ENCODE measurements around the gene SH3TC1. TPM values are rescaled to one million over a fixed set of nuclear protein-coding genes. Genes with fewer than 3 reads are reported as not detected.

SH3TC1 gene
- total and polyA plus RNA-seq, 2 of the 13 experiments (the other 11 are each of a cell fraction or from before 2014, with no cell fraction given), result 14.9 to 21.8 TPM

DNA sequence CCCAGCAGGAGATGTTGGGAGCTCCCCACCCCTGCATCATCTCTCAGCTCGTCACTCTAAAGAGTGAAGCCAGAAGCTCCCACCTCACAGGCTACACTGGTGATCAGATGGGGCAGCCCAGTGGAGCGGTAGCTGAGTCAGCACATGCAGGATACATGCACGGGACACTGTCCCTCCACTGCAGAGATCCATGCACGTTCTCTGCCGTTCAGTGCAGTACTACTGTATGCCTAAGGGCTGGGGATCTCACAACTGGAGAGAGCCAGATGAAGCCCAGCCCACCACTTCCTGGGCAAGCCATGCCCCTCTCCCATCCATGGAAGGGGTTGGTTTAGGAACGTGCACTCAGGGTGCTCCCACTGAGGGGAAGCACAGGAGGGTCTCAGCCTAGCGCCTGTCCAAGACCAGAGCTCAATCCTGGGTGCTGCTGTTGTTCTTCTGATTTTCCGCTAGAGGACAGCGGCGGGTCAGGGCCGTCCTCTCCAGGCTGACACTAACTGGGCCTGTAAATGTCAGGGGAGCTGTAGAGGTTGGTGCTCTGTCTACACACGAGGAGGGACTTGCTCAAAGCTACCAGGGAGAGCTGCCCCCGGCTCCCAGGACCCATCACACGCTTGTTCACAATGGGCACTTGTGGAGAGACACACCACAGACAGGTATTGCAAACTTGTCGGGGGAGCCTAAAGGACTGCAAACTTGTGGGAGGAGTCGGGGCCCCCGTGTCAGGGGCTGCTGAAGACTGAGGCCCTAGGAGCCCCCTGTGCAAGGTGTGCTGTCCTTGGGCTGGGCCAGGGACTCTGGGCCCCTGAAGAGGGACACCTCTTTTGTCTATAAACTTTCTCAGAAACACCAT lies 22.3 kb upstream of the SH3TC1 start (continued):
- TF ChIP-seq, protein P1, sequence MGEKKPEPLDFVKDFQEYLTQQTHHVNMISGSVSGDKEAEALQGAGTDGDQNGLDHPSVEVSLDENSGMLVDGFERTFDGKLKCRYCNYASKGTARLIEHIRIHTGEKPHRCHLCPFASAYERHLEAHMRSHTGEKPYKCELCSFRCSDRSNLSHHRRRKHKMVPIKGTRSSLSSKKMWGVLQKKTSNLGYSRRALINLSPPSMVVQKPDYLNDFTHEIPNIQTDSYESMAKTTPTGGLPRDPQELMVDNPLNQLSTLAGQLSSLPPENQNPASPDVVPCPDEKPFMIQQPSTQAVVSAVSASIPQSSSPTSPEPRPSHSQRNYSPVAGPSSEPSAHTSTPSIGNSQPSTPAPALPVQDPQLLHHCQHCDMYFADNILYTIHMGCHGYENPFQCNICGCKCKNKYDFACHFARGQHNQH (CRISPR knock-in tag; IDR thresholded peaks at IDR 0.05), result peak; percentile 68; the same call in 1 of the 2 replicates
- TF ChIP-seq ZNF205 (CRISPR knock-in tag; IDR thresholded peaks at IDR 0.05) (peak; percentile 59; the same call in 1 of the 2 replicates), LCORL (IDR thresholded peaks at IDR 0.05) (no peak), LCORL (CRISPR knock-in tag; IDR thresholded peaks at IDR 0.05) (0 out of 2 replicates have a peak, but pooled peaks have one; percentile 30), MEIS2 (CRISPR knock-in tag; IDR thresholded peaks at IDR 0.05) (no peak), CHD2 (IDR thresholded peaks at IDR 0.05; ENCODE audit: low read depth, low read length) (no peak), JARID2 (CRISPR knock-in tag; IDR thresholded peaks at IDR 0.05; ENCODE audit: insufficient replicate concordance) (no peak), GATAD1 (CRISPR knock-in tag; IDR thresholded peaks at IDR 0.05) (peak; percentile 51; the same call in 1 of the 2 replicates), FOXK1 (CRISPR knock-in tag; IDR thresholded peaks at IDR 0.05; ENCODE audit: borderline replicate concordance, low read depth) (peak; percentile 27; the same call in 1 of the 2 replicates), KDM3A (CRISPR knock-in tag; IDR thresholded peaks at IDR 0.05; ENCODE audit: low read depth) (peak; percentile 66; the same call in 1 of the 2 replicates), MAFK (conservative IDR thresholded peaks at IDR 0.05 in 1 of 2, IDR thresholded peaks at IDR 0.05 in 1 of 2; ENCODE audit: low read length in 2 of 2) (peak; percentile 41 to 58; a peak in 3 of 4 replicates), CENPT (CRISPR knock-in tag; IDR thresholded peaks at IDR 0.05; ENCODE audit: low read depth) (no peak), RBM39 (IDR thresholded peaks at IDR 0.05; ENCODE audit: low read depth, low read length, poor library complexity, severe bottlenecking) (no peak), ZNF615 (CRISPR knock-in tag; IDR thresholded peaks at IDR 0.05; ENCODE audit: borderline replicate concordance) (no peak)
- TF ChIP-seq, protein P2, sequence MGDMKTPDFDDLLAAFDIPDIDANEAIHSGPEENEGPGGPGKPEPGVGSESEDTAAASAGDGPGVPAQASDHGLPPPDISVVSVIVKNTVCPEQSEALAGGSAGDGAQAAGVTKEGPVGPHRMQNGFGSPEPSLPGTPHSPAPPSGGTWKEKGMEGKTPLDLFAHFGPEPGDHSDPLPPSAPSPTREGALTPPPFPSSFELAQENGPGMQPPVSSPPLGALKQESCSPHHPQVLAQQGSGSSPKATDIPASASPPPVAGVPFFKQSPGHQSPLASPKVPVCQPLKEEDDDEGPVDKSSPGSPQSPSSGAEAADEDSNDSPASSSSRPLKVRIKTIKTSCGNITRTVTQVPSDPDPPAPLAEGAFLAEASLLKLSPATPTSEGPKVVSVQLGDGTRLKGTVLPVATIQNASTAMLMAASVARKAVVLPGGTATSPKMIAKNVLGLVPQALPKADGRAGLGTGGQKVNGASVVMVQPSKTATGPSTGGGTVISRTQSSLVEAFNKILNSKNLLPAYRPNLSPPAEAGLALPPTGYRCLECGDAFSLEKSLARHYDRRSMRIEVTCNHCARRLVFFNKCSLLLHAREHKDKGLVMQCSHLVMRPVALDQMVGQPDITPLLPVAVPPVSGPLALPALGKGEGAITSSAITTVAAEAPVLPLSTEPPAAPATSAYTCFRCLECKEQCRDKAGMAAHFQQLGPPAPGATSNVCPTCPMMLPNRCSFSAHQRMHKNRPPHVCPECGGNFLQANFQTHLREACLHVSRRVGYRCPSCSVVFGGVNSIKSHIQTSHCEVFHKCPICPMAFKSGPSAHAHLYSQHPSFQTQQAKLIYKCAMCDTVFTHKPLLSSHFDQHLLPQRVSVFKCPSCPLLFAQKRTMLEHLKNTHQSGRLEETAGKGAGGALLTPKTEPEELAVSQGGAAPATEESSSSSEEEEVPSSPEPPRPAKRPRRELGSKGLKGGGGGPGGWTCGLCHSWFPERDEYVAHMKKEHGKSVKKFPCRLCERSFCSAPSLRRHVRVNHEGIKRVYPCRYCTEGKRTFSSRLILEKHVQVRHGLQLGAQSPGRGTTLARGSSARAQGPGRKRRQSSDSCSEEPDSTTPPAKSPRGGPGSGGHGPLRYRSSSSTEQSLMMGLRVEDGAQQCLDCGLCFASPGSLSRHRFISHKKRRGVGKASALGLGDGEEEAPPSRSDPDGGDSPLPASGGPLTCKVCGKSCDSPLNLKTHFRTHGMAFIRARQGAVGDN (CRISPR knock-in tag; IDR thresholded peaks at IDR 0.05), result peak; percentile 31
- TF ChIP-seq, protein P3, sequence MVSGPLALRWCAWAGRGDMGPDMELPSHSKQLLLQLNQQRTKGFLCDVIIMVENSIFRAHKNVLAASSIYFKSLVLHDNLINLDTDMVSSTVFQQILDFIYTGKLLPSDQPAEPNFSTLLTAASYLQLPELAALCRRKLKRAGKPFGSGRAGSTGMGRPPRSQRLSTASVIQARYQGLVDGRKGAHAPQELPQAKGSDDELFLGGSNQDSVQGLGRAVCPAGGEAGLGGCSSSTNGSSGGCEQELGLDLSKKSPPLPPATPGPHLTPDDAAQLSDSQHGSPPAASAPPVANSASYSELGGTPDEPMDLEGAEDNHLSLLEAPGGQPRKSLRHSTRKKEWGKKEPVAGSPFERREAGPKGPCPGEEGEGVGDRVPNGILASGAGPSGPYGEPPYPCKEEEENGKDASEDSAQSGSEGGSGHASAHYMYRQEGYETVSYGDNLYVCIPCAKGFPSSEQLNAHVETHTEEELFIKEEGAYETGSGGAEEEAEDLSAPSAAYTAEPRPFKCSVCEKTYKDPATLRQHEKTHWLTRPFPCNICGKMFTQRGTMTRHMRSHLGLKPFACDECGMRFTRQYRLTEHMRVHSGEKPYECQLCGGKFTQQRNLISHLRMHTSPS (CRISPR knock-in tag; IDR thresholded peaks at IDR 0.05; ENCODE audit: low read depth), result no peak
- TF ChIP-seq, protein P4, sequence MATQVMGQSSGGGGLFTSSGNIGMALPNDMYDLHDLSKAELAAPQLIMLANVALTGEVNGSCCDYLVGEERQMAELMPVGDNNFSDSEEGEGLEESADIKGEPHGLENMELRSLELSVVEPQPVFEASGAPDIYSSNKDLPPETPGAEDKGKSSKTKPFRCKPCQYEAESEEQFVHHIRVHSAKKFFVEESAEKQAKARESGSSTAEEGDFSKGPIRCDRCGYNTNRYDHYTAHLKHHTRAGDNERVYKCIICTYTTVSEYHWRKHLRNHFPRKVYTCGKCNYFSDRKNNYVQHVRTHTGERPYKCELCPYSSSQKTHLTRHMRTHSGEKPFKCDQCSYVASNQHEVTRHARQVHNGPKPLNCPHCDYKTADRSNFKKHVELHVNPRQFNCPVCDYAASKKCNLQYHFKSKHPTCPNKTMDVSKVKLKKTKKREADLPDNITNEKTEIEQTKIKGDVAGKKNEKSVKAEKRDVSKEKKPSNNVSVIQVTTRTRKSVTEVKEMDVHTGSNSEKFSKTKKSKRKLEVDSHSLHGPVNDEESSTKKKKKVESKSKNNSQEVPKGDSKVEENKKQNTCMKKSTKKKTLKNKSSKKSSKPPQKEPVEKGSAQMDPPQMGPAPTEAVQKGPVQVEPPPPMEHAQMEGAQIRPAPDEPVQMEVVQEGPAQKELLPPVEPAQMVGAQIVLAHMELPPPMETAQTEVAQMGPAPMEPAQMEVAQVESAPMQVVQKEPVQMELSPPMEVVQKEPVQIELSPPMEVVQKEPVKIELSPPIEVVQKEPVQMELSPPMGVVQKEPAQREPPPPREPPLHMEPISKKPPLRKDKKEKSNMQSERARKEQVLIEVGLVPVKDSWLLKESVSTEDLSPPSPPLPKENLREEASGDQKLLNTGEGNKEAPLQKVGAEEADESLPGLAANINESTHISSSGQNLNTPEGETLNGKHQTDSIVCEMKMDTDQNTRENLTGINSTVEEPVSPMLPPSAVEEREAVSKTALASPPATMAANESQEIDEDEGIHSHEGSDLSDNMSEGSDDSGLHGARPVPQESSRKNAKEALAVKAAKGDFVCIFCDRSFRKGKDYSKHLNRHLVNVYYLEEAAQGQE (IDR thresholded peaks at IDR 0.05; ENCODE audit: borderline replicate concordance in 1 of 2, low read depth in 1 of 2, low read length in 2 of 2), result no peak

Data from HepG2 (cell line).